IPS DF 4.7 (cell line): ENCODE measurements around the gene UNC5A.

Experiments used
- DNase-seq: peaks from one replicate; pipeline ENCODE4 v3.0.0-alpha.2; 2013; ENCODE audit warnings: low spot score; ENCODE audit errors: extremely low read depth

UNC5A gene

DNA sequence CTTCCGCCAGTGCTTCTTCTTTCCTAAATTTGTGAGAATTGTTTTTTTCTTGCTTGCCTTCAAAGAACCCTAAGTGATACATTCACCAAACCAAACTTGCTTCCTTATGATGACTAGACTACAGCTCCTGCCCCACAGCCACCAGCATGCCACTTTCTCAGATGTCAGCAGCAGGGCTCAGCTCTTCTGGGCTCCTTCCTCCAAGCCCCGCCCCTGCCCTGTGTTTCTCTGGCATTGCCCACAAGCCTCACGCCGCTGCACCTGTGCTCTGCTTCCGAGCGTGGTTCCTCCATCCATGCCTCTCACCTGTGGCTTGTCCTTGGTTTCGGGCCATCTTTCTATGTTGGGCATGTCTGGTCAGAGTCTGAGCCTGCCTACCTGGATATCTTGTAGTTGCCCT, 10.6 kb downstream of the UNC5A start:
- DNase-seq = no peak

DNA sequence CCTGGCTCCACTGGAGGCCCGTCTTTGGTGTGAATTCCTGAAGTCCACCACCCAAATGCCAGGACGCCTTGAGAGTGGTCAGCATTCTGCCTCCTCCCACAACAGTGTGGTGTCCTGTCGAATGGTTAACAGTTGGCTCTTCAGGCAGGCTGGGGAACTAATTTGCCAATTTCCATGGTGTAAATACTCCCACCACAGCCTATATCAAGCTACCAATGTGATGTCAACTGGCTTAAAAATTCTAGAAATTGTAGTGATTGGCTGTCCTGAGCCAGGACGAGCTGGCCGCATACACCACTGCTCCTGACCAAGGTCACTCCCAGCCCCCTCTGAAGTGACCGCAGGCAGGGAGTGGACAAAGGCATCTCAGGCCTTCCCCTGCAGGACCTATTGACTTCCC, 11.1 kb downstream of the UNC5A start:
- no peak for DNase-seq

- no peak for DNase-seq
These were observed 11.9 kb downstream of the UNC5A start for GRCh38 chr5:176822041-176822792.

GRCh38 chr5:176822793-176823481, 12.6 kb downstream of the UNC5A start:
- DNase-seq = no peak

- no peak for DNase-seq
These were observed 13.6 kb downstream of the UNC5A start for GRCh38 chr5:176823869-176824412.

DNA sequence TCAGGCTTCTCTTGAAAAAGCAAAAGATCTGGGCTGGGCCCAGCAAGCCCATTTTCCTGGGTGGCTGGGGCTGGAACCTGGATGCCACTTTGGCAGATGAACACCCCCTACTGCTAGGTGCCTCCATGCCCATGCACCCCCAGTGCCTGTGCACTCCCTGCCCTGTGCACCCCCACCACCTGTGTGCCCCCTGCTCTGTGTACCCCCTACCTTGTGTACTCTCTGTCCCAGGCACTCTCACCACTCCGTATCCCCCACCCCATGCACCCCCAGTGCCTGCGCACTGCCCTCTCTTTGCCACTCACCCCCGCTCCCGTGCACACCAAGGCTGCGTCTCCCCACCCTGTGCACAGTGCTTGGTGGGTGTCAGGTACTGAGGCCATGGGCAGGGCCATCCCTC, 14.2 kb downstream of the UNC5A start:
- no peak for DNase-seq

- DNase-seq = no peak
These were observed 14.9 kb downstream of the UNC5A start for GRCh38 chr5:176825234-176825633.

DNA sequence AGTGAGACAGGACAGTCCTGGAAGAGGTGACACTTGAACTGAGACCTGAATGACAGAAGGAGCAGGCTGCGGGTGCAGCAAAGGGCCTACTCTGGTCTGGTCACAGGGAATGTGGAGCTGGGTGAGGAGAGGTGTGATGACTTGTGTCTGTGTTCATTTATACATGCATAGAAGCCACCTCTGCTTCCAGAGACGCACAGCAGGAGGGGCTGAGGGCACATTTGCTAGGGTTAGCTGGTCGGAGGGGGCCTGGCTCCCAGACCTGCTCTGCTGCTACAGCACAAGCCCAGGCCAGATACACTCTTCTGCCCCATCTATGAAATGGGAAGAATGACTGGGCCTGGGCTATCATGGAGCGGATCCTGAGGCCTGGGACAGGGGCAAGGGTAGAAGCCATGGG, 15.6 kb downstream of the UNC5A start:
- DNase-seq = no peak

DNA sequence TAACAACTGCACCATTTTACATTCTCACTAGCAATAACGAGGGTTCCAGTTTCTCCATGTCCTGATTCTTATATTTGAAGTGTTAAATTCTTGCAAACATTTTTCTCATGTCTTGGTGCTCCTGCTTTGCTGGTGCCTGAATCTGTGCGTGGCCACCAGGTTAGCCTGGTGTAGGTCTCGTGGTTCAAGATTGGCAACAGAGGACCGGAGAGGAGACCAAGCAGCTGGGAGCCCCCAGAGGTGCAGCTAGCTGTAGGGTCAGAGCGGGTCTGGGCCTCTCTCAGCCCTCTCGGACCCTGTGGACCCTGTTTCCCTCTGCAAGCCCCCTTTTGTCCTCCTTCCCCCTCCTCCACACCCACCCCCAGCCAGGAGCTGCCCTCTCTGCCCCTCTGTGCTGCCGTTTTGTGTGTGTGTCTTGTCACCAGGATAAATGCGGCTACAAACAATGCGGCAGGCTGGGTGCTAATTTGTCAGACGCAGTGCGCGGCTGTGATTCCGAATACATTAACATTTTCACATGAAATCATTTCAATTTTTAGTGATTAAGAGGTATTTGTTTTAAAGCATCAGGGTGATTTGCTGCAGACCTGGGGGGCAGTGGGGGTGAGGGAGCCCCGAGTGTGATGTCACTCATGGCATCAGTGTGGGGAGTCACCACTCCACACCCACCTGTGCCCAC, 17.5 kb downstream of the UNC5A start:
- no peak for DNase-seq

GRCh38 chr5:176829320-176829719, 19.0 kb downstream of the UNC5A start:
- no peak for DNase-seq

DNA sequence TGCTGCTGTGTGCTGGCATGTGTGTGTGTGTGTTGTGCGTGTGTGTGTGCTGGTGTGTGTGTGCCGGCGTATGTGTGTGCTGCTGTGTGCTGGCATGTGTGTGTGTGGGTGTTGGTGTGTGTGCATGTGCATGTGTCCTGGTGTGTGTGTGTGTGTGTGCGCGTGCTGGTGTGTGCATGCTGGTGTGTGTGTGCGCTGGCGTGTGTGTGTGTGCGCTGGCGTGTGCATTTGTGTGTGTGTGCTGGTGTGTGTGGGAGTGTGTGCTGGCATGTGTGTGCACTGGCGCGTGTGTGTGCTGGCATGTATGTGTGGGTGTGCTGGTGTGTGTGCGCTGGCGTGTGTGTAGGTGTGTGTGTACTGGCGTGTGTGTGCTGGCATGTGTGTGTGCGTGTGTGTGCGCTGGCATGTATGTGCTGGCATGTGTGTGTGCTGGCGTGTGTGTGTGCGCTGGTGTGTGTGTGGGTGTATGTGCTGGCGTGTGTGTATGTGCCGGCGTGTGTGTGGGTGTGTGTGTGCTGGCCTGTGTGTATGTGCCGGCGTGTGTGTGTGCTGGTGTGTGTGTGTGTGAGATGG, 20.1 kb downstream of the UNC5A start:
- DNase-seq = no peak

DNA sequence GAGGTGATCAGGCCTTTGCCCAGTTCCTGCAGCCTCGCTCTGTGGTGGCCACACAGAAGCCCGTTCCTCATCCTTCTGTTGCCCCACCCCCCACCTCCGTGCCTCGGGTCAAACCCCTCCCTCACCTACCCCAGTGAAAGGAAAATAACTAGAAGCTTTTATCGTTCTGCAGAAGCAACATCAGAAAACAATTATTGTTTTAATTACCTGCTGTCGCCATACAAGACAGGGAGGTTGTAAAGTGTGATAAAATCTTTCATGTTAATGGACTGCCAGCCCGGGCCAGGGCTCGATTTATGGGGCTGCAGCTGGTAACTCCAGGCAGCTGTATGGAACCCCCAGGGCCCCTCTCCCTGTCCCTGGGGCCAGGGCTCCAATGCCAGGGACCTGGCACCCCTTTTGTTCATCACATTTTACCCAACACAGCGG, 20.6 kb downstream of the UNC5A start:
- no peak for DNase-seq

DNA sequence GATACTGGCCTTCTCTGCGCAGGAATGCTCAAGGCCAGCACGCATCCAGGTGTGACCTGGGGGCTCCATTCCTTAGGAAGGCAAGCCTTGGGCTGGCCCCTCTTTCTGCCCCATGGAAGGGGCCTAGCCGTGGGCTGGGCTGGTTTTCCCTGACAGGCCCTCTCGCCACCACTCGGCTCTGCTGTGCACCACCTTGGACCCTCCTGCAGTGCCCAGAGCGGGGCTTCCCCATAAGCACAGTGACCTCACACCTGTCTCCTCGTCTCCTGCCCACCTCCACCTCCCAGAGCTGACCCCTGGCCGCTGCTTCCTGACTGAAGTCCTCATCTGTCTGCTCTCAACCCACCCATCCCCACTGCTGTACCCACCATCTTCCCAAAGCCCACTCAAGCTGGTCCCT, 21.1 kb downstream of the UNC5A start:
- no peak for DNase-seq

DNA sequence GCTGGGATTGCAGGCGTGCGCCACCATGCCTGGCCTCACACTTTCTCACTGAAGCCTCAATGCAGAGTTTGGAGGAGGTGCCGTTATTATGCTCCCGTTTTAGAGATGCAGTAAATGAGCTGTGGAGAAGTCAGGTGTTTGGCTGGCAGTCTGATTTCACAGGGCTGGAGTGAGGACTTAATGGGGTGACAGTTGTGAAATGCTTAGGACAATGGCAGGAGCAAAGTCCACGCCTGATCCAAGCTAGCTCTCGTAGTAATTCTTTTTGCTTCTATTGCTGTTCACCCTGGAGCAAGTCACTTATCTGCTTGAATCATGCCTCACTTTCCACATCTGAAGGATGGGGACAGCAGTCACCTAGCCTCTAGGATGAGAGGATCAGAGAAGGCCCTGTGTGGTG, 21.8 kb downstream of the UNC5A start:
- no peak for DNase-seq

GRCh38 chr5:176833286-176833685, 22.9 kb downstream of the UNC5A start:
- no peak for DNase-seq

GRCh38 chr5:176835918-176836317, 25.6 kb downstream of the UNC5A start:
- DNase-seq = no peak

DNA sequence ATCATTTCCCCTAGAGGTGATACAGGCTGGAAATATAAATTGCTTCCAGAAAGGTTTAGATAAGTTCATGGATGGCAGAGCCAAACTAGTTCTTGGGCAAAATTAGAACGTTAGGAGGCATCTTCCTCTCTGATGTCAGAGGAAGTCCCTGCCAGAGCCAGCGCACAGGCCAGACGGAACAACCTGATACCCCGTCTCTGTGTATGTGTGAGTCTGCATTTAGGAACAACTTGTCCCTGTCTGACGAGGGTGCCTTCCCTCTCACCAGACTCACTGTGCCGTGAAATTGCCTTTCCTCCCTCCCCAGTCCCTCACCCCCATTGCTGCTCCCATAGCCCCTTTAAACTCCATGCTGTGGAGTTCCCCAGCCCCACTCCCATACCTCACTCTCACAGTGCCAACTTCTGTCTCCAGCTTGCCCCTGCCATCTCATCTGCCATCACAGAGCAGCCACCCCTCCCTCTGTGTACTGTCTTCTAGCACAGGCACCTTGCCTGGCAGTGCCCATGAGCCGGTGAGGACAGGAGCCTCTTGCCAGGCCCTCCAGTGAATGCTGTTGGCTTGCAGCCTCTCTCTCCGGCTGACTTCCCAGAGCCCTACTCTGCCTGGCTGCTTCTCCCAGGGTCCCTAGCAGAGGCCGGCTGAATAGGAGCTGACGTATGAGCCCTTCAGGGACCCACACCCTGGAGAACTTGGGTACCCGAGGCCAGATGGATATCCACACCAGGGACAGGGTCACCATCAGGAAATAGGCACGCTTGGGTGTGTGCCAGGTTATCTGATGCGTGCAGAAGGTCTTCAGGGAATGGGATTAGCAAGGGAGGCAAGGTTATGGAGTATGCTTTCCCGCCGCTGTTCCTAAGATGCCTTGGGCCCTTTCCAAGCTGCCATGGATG, 26.7 kb downstream of the UNC5A start:
- DNase-seq = no peak

- peak; percentile 74 for DNase-seq
These were observed 27.4 kb downstream of the UNC5A start for GRCh38 chr5:176837707-176838115.

GRCh38 chr5:176843673-176844072, 33.3 kb downstream of the UNC5A start:
- no peak for DNase-seq

- no peak for DNase-seq
These were observed 33.9 kb downstream of the UNC5A start for GRCh38 chr5:176844281-176844680.
